Adrenal gland (tissue), 12 donors: ENCODE data around the gene CAPN11. TPM values are rescaled to one million over a fixed set of nuclear protein-coding genes. Genes with fewer than 3 reads are reported as not detected.
A peak's percentile ranks its signal among the peaks of the same experiment; 100 is the strongest.

Source experiments
- DNase-seq, 7 donors: peaks; one replicate each; pipeline ENCODE4 v3.0.0-alpha.2; 2019 to 2020
- H3K27ac ChIP-seq, 5 donors: fragments of 200-600 bp; sonication (generic) in 4 of 5; 1 replicate in 3 of 5; 2 replicates in 2 of 5; pipeline versions ENCODE4 v1.5.1 to v1.8.0; 2016 to 2020; ENCODE audit warnings: mild to moderate bottlenecking in 1 of 5
- H3K27me3 ChIP-seq: fragments of 200-600 bp; 2 replicates; pipeline ENCODE4 v1.8.0; 2021
- H3K36me3 ChIP-seq, 2 donors: fragments of 200-600 bp; replicated peaks in 1 of 2; 1 replicate in 1 of 2; 2 replicates in 1 of 2; pipeline versions ENCODE4 v1.5.1 to v1.8.0; 2018 to 2022
- H3K4me1 ChIP-seq, 2 donors: fragments of 200-600 bp; replicated peaks in 1 of 2; 1 replicate in 1 of 2; 2 replicates in 1 of 2; pipeline versions ENCODE4 v1.5.1 to v1.8.0; 2018 to 2021
- H3K4me3 ChIP-seq, 4 donors: fragments of 200-600 bp; sonication (generic) in 3 of 4; one replicate each; pipeline ENCODE4 v1.5.1; 2016 to 2018
- H3K9me3 ChIP-seq, 3 donors: fragments of 200-600 bp; sonication (generic) in 1 of 3; replicated peaks in 1 of 3; 1 replicate in 2 of 3; 2 replicates in 1 of 3; pipeline versions ENCODE4 v1.5.1 to v1.8.0; 2016 to 2021
- POLR2A ChIP-seq, 2 donors: fragments of 450-650 bp; IDR thresholded peaks; one replicate each; pipeline ENCODE4 v1.6.1; 2017; ENCODE audit warnings: antibody characterized with exemption in 2 of 2, mild to moderate bottlenecking in 2 of 2, moderate library complexity in 1 of 2
- WGBS, 4 donors: extraction: QIAGEN DNeasy Blood & Tissue Kit in 2 of 4; methylation state at CpG; one replicate each; pipeline versions ENCODE4 v1.1.5 to v1.1.7; 2013 to 2017; 5-methylcytosine and 5-hydroxymethylcytosine counted together
- intact Hi-C, 2 donors: fragments of 100-400 bp; cut with DNase I; formaldehyde crosslinking; loops; one replicate each; pipeline versions ENCODE4 v1.14.1 to v1.15.0; 2022 to 2023
- polyA plus RNA-seq, 3 donors: library from polyadenylated mRNA; stranded (reverse); fragments of 200-250 nt in 2 of 3; fragments of 350-450 nt in 1 of 3; fragmentation: Illumina TruSeq in 1 of 3; extraction: RNeasy Lipid Tissue Mini Kit (QIAGEN cat#74804) in 1 of 3; gene quantifications; one replicate each; pipeline ENCODE4 v1.2.3, GENCODE V29; 2013 to 2014
- total RNA-seq, 9 donors: library from RNA; depleted of rRNA in 4 of 9; stranded (reverse); fragments of >200 nt in 4 of 9; fragments of 120-200 nt in 1 of 9; fragmentation: NEBNext Ultra II Directional in 1 of 9; extraction: Animal tissue kit (Norgen Biotek cat#: 25700) in 1 of 9; gene quantifications; one replicate each; pipeline versions ENCODE4 v1.1.0 to v1.2.4, GENCODE V29; 2013 to 2023
- TF ChIP-seq, protein P1 (sequence below), 6 experiments: fragments of 450-650 bp in 4 of 6; fragments of 200-600 bp in 2 of 6; sonication (generic) in 1 of 6; IDR thresholded peaks; 1 replicate in 5 of 6; 2 replicates in 1 of 6; pipeline versions ENCODE4 v1.5.1 to v1.8.0; 2016 to 2021; ENCODE audit warnings: antibody characterized with exemption in 6 of 6, mild to moderate bottlenecking in 2 of 6, moderate library complexity in 1 of 6
- donor health status: healthy with polysubstance abuse.
- donor health status: Bipolar disorder and iron deficiency.
- donor health status: DM: yes; HTN: yes; CAD: no.
- donor health status: DM: no; HTN: no; CAD: no.
- donor health status: DM: no; HTN: no; CAD: no.
- donor health status: DM: yes; HTN: yes; CAD: no.

Gene CAPN11
- total and polyA plus RNA-seq, 12 donors, result 0.14 to 2.4 (median 0.98) TPM; not detected in 2

DNA sequence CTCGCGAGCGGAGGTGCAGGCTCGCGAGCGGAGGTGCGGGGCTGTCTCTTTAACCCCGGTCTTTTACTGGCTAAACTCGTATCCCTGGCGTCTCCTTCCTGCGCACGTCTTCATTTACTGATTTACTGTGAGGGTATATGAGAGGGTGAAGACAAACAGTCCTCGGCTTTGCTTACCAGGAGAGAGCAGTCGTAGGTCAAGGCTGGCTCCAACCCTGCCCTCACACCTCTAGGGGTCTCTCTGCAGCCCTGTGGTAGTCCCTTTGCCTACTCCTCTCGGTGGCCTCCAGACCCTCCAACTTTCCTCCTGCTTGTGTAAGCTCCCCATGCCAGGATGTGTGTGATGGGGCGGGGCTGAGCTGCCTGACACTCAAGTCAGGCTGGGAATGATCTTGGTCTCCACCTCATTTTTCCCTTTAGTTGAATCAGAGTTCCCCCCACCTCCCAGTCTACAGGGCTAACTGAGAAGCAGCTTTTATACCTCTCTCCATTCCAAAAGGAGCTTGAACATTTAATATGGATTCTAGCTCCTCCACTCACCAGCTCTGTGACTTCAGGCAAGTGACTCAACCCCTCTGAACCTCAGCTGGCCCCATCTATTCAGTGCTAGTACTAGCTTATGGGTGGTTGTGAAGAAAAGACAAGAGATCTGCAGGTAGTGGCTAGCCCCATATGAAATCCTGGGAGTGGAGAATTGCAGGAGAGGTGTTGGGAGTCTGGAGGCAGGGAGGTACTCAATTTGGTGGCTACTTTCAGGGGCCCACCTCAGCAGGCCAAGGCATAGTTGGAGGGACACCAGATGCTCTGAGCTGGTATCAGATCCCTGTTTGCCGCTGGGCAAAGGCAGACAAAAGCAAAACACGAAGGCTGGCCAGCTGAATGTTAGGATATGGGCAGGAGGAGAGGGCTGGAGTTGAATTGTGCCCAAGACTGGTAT is 65.7 kb downstream of the CAPN11 start:
- peak in 3 of 7 donors; percentile 40 to 58 (median 48) for DNase-seq
- peak overlapping the region in 2 of 4 donors; percentile 50 to 76 for H3K4me3 ChIP-seq
- WGBS, 4 donors, result 13 to 19% (median 14%) methylated on average over 11 to 18 of the region's 18 CpGs
- peaks cover 0 to 1% of the 10 kb centered on the region in 2 donors for H3K36me3 ChIP-seq
- TF ChIP-seq POLR2A (IDR thresholded peaks at IDR 0.05), result no peak
- TF ChIP-seq, protein P1, sequence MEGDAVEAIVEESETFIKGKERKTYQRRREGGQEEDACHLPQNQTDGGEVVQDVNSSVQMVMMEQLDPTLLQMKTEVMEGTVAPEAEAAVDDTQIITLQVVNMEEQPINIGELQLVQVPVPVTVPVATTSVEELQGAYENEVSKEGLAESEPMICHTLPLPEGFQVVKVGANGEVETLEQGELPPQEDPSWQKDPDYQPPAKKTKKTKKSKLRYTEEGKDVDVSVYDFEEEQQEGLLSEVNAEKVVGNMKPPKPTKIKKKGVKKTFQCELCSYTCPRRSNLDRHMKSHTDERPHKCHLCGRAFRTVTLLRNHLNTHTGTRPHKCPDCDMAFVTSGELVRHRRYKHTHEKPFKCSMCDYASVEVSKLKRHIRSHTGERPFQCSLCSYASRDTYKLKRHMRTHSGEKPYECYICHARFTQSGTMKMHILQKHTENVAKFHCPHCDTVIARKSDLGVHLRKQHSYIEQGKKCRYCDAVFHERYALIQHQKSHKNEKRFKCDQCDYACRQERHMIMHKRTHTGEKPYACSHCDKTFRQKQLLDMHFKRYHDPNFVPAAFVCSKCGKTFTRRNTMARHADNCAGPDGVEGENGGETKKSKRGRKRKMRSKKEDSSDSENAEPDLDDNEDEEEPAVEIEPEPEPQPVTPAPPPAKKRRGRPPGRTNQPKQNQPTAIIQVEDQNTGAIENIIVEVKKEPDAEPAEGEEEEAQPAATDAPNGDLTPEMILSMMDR (IDR thresholded peaks at IDR 0.05), result no peak
- H3K4me1 ChIP-seq, result peaks cover 80 to 94% of the 10 kb centered on the region in 2 donors
- no peaks in the 10 kb centered on the region for H3K27me3 ChIP-seq
- peak overlapping the region in 3 of 5 donors; percentile 76 to 91 (median 90) for H3K27ac ChIP-seq
- no peaks in the 10 kb centered on the region for H3K9me3 ChIP-seq
- intact Hi-C loops, result no loop called here

DNA sequence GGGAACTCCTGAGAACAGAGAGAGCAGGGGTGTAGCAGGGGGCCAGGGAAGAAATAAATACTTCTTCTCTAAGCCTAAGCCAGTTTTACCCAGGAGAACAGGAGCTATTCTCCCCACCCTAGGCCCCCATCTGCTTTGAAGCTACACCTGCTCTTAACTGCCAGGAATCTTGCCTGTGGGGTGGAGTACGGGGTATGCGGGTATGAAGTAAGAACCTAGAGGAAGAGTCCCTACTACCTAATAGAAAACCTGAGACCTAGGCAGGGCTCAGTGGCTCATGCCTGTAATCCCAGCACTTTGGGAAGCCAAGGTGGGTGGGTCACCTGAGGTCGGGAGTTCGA is 66.3 kb downstream of the CAPN11 start:
- peaks cover 85 to 95% of the 10 kb centered on the region in 2 donors for H3K4me1 ChIP-seq
- no peaks in the 10 kb centered on the region for H3K9me3 ChIP-seq
- H3K4me3 ChIP-seq, result no peak overlapping the region
- H3K36me3 ChIP-seq, result peaks cover 0 to 7% of the 10 kb centered on the region in 2 donors
- TF ChIP-seq, protein P1 (IDR thresholded peaks at IDR 0.05), result no peak
- no peak for TF ChIP-seq POLR2A (IDR thresholded peaks at IDR 0.05)
- 80 to 89% (median 89%) methylated on average over 4 of the region's 4 CpGs for WGBS, 4 donors
- no peaks in the 10 kb centered on the region for H3K27me3 ChIP-seq
- DNase-seq, result no peak
- peak overlapping the region in 1 of 5 donors; percentile 90 for H3K27ac ChIP-seq
- intact Hi-C loops, result no loop called here

DNA sequence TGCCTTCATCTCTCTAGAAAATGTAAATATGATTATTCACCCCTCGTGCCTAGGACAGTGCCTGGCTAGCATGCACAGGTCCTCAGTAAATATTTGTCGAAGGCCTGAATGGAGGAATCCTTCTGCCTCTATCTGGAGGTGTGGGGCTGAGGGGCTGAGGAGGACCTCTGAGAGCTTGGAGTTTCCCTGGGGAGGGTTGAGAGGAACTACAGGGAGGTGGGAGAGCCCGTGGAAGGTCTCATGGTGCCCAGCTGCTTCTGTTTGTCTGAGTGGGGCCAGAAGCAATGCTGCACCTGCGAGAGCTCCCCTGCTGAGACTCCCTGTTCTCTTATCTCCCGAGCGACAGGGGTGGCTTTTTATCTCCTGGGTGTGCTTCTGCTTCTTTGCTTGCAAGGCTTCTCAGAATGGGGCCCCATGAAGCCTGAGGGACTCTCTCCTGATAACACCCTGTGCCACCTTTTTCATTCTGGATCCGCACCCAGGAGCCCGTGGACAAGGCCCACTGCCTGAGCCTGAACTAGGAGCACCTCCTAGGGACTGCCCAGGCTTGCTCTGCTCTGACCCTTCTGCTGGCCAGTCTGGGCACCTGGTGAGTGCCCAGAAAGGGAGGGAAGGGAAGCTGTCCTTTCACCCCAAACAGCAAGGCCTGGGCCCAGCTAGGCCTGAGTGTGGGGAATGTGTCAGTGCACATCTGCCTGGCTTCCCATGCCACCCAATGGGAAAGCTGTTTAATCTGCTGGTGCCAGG is 67.1 kb downstream of the CAPN11 start:
- DNase-seq, result peak in 1 of 7 donors; percentile 52
- intact Hi-C loops, result no loop called here
- Histone ChIP-seq H3K27ac (peak overlapping the region in 4 of 5 donors; percentile 48 to 90 (median 70)), H3K9me3 (no peaks in the 10 kb centered on the region), H3K27me3 (no peaks in the 10 kb centered on the region), H3K4me3 (no peak overlapping the region), H3K4me1 (peaks cover 86 to 95% of the 10 kb centered on the region in 2 donors), H3K36me3 (peaks cover 0 to 15% of the 10 kb centered on the region in 2 donors)
- WGBS, 4 donors, result 63 to 85% (median 83%) methylated on average over 8 of the region's 8 CpGs
- TF ChIP-seq, protein P1 (IDR thresholded peaks at IDR 0.05), result no peak
- TF ChIP-seq POLR2A (IDR thresholded peaks at IDR 0.05), result no peak
